Frontal cortex (tissue), 4 donors: Measurements from ENCODE around the gene PXK. TPM values are rescaled to one million over a fixed set of nuclear protein-coding genes. Genes with fewer than 3 reads are reported as not detected.

Experiments used
- DNase-seq, 2 donors: peaks; one replicate each; pipeline ENCODE4 v3.0.0; 2012; ENCODE audit warnings: low spot score in 2 of 2
- FAIRE-seq: peaks from 2 replicates; lab custom pipeline; 2012; peaks lifted over from hg19 to GRCh38; lab: Jason Lieb, UNC
- total RNA-seq: library from RNA; depleted of rRNA; stranded (reverse); fragments of >200 nt; gene quantifications from one replicate; pipeline ENCODE4 v1.2.3, GENCODE V29; 2014
- donor health status: control.
- donor health status: control.
- donor health status: control.

Gene PXK
- total RNA-seq, 1 donor from 2014 or later = 22.0 TPM

DNA sequence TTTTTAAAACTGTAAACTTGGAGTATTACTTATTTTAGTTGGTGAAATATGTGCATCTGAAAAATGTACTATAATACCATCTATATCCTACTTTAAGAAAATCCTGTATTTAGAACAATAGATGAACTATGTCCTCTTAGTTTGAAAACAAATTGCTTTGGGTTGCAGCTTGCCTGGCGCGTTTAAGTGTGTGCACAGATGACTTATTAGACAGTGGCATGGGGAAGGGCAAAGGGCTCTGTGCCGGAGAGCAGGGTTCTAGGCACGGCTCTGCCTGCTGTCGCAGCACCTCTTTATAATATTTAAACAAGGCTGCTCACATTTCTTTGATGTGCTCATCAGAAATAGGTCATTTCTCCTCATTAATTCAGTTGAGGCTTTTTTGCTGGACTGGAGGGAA lies 10.0 kb downstream of the PXK start:
- DNase-seq = no peak
- FAIRE-seq = peak; percentile 6

- FAIRE-seq = no peak
Observed at GRCh38 chr3:58345457-58345856, 12.8 kb downstream of the PXK start.

GRCh38 chr3:58346368-58346767 lies 13.7 kb downstream of the PXK start:
- no peak for DNase-seq
- FAIRE-seq = no peak

More at GRCh38 chr3:58345457-58345856, 12.8 kb downstream of the PXK start:
- no peak for DNase-seq

- DNase-seq (no peak), FAIRE-seq (no peak)
Observed at GRCh38 chr3:58347984-58348383, 15.3 kb downstream of the PXK start.

DNA sequence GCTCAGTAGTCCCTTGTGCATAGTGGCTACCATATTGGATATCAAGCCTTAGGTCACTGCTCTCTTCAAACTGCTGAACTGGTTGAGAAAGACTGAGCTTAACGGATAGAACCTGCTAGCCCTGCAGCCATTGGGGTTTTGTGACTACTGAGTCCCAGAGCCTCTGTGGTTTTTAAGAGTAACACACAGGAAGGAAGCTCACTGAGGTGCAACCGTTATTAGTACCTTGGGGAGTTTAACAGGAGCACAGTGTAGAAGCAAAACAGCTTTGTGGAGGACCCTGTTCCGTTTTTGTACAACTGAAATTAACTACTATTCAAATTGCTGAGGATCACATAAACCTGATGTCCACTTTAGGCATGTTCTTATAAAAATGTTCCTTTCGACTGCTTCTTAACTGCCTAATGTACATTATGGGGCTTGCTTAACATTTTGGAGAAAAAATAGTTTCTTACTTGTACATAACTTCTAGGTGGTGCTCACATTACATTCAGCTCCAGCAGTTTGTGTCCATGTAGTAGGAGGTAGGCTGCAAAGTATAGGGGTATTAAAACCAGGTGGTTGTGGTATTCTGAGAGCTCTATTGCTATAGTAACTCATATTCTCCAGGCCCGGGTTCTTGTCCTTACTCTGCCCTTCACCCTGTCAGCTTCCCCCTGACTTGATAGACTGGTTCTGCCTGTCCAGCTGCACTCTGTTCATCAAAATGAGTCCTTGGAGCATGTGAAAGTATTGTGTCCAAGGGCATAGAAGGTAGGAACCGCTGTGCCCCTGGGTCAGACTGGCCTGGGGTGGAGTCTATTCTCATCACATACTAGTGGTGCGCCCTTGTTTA lies 17.3 kb downstream of the PXK start:
- DNase-seq (no peak), FAIRE-seq (no peak)

DNA sequence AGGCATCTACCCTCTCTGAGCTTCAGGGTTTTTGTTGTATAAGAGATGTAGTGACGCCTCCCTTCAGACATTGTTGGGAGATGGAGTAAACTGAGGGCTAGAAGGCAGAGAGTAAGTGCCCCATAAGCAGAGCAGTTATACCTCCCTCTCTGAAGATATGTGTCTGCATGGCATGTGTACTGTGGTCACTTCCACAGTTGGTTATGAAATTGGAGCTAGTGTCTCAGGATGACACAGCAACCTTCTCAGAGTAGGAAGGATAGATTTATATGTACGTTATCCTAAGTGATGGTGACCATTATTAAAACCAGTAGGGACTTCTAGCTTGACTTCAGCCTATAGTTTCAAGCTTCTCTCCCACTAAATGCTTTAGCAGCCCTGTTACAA lies 17.9 kb downstream of the PXK start:
- no peak for DNase-seq
- no peak for FAIRE-seq

DNA sequence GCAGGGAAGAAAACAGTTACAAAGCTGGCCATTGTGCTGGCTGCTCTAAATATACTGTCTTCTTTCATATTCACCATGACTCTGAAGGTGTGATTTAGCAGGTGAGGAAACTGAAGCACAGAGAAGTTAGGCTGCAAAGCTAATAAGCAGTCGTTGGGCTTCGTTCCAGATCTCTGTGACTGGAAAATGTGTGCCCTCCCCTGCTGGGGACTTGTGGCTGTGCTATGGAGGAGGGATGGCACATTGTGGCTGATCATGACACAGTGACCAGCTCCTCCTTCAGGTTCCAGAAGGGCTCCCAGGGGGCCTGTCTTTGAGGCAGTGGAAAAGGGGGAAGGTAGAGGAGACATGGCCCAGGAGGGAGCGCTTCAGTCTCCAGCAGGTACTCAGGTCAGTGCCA lies 19.2 kb downstream of the PXK start:
- no peak for DNase-seq
- no peak for FAIRE-seq

DNA sequence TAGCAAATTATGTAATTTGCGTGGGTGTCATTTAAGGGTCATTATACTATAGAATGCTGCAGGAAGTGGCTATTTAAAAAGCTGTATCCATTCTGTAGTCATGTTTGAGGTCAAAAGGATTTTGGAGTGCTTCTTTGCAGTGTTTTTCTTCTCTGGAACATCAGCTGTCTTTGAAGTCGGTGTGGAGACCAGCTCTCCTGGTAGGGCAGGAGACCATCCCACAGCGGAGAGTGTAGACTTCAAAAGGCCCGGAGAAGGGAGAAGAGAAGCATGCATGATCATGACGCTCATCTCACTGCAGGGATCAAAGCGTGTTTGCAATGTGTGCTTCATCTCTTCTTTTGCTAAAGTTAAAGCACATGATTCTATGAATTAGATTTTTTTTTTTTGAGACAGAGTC lies 19.9 kb downstream of the PXK start:
- no peak for FAIRE-seq
- no peak for DNase-seq

DNA sequence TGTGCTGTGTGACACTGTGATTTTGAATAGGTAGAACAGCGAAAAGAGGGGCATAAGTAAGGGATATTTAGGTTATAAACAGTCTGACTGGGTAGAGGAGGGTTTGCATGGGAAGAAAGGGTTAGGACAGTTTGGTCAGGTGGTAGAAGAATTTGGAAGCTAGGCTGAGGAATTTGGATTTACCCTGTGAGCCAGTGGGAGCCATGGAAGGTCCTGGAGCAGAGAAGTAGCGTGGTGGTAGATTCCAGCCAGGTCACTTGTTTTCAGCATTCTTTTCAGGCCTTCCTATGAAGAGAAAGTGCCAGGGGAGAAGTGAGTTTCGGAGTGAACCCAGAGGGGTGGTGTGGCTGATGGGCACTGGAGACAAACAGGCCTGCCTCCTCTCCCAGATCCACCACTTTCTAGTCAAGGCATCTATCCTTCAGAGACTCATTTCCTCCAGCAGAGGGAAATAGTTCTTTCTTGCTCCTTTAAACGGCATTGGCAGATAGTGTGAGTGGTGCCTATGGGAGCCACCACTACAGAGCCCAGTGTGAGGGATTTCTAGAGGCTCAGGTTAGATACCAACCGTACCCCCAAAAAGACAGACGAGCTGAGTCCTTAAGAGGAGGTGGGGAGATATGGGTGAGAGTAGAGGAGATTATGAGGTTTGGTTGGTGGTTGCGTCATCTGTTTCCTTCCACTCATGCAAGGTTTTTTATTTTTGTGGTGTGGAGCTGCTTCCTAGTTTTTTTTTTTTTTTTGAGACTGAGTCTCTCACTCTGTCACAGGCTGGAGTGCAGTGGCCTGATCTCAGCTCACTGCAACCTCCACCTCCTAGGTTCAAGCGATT lies 21.2 kb downstream of the PXK start:
- no peak for FAIRE-seq
- DNase-seq = no peak

DNA sequence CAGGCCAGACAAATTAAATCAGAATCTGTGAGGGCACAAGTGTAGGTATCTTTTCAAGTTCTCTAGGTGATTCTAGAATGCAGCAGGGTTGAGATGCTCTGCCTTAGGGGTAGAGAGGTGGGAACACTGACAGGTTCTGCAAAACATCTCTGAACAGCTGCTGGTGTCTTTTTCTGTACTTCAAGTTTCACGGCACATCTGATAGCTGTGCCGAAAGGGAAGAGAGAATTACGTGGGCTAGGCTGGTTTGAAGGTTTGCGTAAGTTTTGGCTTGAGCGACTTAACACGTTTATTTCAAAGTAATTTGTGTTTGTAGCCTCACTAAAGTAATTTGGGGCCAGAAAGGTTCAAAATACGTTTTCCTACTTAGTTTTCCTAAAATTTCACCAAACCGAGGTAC lies 22.5 kb downstream of the PXK start:
- DNase-seq (no peak), FAIRE-seq (no peak)

DNA sequence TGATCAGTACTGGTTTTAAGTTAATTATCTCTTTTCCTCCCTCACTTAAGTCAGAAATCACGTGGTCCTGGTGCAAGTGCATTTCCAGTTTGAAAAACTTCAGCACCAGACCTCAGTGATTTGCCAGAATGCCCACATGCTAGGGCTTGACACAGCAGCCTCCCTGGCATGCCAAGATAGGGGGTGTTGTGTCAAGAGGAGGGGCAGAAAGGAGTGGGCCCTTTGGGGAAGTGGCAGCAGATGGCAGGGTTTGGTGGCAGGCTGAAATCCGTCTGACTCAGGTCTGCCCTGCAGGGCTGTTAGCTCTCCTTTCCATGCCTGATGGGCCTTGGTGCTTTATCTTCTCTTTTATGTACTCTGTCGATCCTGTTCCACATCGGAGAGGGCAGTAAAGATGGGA lies 23.4 kb downstream of the PXK start:
- FAIRE-seq (no peak), DNase-seq (no peak)

- DNase-seq (no peak), FAIRE-seq (no peak)
Observed at GRCh38 chr3:58357402-58357801, 24.7 kb downstream of the PXK start.

- DNase-seq = no peak
- FAIRE-seq = no peak
Observed at GRCh38 chr3:58358092-58358491, 25.4 kb downstream of the PXK start.

GRCh38 chr3:58358808-58359207 lies 26.1 kb downstream of the PXK start:
- FAIRE-seq (no peak), DNase-seq (no peak)

- FAIRE-seq (no peak), DNase-seq (no peak)
Observed at GRCh38 chr3:58359621-58360020, 26.9 kb downstream of the PXK start.

DNA sequence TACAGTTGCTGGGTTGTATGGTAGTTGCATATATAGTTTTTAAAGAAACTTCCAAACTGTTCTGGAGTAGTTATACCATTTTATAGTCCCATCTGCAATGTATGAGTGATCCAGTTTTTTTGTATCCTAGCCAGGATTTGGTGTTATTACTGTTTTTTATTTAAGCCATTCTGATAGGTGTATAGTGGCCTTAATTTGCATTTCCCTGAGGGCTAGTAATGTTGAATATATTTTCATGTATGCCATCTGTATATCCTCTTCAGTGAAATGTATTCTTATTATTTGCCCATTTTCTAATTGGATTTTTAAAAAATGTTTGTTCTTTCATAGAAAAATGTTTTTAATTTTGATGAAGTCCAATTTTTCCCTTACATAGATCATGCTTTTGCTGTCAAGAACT lies 29.2 kb downstream of the PXK start:
- DNase-seq (no peak), FAIRE-seq (no peak)

DNA sequence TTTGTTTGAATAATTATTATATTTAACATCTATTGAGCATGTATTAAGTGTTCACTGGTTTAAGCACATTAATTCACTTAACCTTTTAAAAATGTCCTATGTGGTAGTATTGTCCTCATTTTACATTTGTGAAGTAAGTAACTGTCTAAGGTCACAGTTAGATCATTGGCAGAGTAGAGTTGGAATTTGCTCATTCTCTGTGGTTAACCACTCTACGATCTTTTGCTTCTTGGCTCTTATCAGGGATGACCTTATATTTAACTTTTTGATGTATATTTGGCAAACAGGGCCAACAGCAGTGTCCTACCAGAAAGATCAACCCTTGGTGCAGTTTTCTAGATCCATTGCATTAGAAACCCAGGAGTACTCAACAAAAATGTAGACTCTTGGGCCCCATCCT lies 34.0 kb downstream of the PXK start:
- FAIRE-seq = no peak
- no peak for DNase-seq

DNA sequence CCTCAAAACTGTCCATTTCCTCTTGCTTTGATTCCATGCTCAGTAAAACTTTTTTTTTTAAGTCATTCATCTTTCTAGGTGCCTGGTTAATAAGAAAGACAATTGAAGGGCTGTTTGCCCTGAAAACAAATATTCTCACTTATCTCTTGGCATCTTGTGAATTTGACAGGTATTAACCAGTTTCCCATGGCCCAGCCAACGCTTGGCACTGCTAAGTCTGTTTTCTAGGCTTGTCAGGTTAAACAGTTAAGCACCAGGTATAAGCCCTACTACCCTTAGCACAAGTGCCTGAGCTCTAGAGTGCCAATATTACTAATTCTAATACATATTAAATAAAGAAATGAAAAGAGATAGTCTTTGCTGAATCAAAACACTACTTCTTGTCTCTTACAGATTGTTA lies 36.3 kb downstream of the PXK start:
- FAIRE-seq (no peak), DNase-seq (no peak)

- FAIRE-seq = no peak
Observed at GRCh38 chr3:58369876-58370275, 37.2 kb downstream of the PXK start.

DNA sequence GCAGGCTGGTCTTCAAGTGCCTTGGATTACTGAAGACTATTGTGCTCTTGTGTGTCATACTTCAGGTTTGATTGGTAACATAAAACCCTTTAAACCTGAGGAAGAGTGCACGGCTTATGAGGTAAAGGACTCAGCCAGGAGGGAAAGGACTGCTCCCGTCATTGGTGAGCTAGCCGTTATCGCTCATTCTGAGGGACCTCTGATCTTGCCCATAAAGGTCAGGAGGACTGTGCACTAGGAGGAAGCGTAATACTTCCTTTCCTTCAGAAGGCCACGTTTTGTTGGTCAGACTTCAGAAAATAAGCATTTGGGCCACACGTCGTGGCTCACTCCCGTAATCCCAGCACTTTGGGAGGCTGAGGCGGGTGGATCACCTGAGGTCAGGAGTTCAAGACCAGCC lies 37.7 kb downstream of the PXK start:
- DNase-seq (no peak), FAIRE-seq (no peak)

More at GRCh38 chr3:58369876-58370275, 37.2 kb downstream of the PXK start:
- DNase-seq = no peak

DNA sequence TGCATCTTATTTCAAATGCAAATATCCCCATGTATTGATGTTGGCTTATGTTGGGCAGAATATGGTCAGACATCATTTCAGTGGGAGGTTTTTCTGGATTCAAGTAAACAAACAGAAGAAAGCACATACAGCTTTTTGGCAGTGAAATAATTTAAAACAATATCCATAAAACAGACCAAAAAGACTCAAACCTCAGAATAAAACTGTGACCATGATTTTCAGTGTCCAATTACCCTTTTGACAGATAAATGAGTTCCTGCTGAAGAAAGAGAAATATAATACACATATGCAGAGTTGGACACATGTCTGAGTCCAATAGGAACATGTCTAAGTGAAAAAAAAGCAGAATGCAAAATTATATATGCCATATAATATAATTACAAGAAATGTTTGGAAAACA lies 39.1 kb downstream of the PXK start:
- no peak for FAIRE-seq
- no peak for DNase-seq
